Measurements from ENCODE around the gene PRTG.

Gene PRTG

GRCh38 chr15:55721554-55722185, 21.3 kb downstream of the PRTG start:
- Histone ChIP-seq H3K36me3 (ENCODE audit: control insufficient read depth in 2 of 2, insufficient read depth in 2 of 2, low read length in 2 of 2) (no peaks in the 10 kb centered on the region), H3K4me1 (ENCODE audit: control insufficient read depth, insufficient read depth, low read length) (no peaks in the 10 kb centered on the region), H3K4me3 (ENCODE audit: low read length in 2 of 2) (no peak overlapping the region), H3K27ac (ENCODE audit: low read length) (no peak overlapping the region), H3K9ac (ENCODE audit: low read length in 2 of 2) (no peak overlapping the region), H3K27me3 (ENCODE audit: control insufficient read depth in 1 of 2, insufficient read depth in 2 of 2, low read length in 2 of 2) (no peaks in the 10 kb centered on the region), H3K9me3 (ENCODE audit: control insufficient read depth in 2 of 2, low read length in 2 of 2) (peaks cover 0 to 2% of the 10 kb centered on the region in 2 donors)

- Histone ChIP-seq H3K9me3 (ENCODE audit: control insufficient read depth in 2 of 2, low read length in 2 of 2) (no peaks in the 10 kb centered on the region), H3K4me3 (ENCODE audit: low read length in 2 of 2) (no peak overlapping the region), H3K9ac (ENCODE audit: low read length in 2 of 2) (no peak overlapping the region), H3K36me3 (ENCODE audit: control insufficient read depth in 2 of 2, insufficient read depth in 2 of 2, low read length in 2 of 2) (no peaks in the 10 kb centered on the region), H3K4me1 (ENCODE audit: control insufficient read depth, insufficient read depth, low read length) (no peaks in the 10 kb centered on the region), H3K27me3 (ENCODE audit: control insufficient read depth in 1 of 2, insufficient read depth in 2 of 2, low read length in 2 of 2) (no peaks in the 10 kb centered on the region), H3K27ac (ENCODE audit: low read length) (no peak overlapping the region)
Observed at GRCh38 chr15:55715355-55716076, 27.4 kb downstream of the PRTG start.

DNA sequence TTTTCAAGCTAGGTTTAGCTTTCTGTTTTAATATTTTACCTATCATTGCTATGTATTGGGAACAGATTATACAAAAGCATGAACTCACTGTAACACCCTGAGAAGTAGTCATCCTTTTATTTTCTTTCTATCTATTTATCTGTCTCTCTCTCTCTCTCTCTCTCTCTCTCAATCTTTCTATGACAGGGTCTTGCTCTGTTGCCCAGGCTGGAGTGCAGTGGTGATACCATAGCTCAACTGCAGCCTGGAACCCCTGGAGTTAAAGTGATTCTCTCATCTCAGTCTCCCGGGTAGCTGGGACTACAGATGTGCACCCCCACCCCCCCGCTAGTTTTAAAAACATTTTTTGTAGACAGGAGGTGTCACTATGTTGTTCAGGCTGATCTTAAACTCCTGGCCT, 28.9 kb downstream of the PRTG start:
- no peak overlapping the region for H3K4me3 ChIP-seq (ENCODE audit: low read length in 2 of 2)
- no peaks in the 10 kb centered on the region for H3K36me3 ChIP-seq (ENCODE audit: control insufficient read depth in 2 of 2, insufficient read depth in 2 of 2, low read length in 2 of 2)
- no peaks in the 10 kb centered on the region for H3K9me3 ChIP-seq (ENCODE audit: control insufficient read depth in 2 of 2, low read length in 2 of 2)
- H3K4me1 ChIP-seq (ENCODE audit: control insufficient read depth, insufficient read depth, low read length) = no peaks in the 10 kb centered on the region
- H3K27me3 ChIP-seq (ENCODE audit: control insufficient read depth in 1 of 2, insufficient read depth in 2 of 2, low read length in 2 of 2) = no peaks in the 10 kb centered on the region
- H3K9ac ChIP-seq (ENCODE audit: low read length in 2 of 2) = no peak overlapping the region
- H3K27ac ChIP-seq (ENCODE audit: low read length) = no peak overlapping the region

GRCh38 chr15:55712363-55712762, 30.6 kb downstream of the PRTG start:
- H3K9ac ChIP-seq (ENCODE audit: low read length in 2 of 2) = no peak overlapping the region
- no peak overlapping the region for H3K4me3 ChIP-seq (ENCODE audit: low read length in 2 of 2)
- H3K27me3 ChIP-seq (ENCODE audit: control insufficient read depth in 1 of 2, insufficient read depth in 2 of 2, low read length in 2 of 2) = no peaks in the 10 kb centered on the region
- no peaks in the 10 kb centered on the region for H3K4me1 ChIP-seq (ENCODE audit: control insufficient read depth, insufficient read depth, low read length)
- H3K36me3 ChIP-seq (ENCODE audit: control insufficient read depth in 2 of 2, insufficient read depth in 2 of 2, low read length in 2 of 2) = no peaks in the 10 kb centered on the region
- no peak overlapping the region for H3K27ac ChIP-seq (ENCODE audit: low read length)
- no peaks in the 10 kb centered on the region for H3K9me3 ChIP-seq (ENCODE audit: control insufficient read depth in 2 of 2, low read length in 2 of 2)

DNA sequence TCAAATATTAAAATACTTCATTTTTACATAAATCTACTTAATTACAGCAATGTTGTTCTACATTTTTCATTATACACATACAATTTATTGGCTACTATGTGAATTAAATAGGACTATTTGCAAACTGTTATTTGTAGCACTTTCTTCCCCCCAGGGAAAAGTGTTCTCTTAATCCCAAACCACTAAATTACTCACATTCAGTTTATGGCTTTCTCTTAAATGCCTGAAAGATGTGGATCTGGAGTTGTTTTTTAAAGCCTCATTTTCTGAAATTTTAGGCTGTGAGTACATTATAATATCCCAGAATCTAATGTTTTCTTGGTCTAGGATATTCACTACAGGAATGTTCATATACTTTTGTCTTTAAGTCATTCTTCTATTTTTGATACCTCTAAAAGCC, 32.7 kb downstream of the PRTG start:
- H3K36me3 ChIP-seq (ENCODE audit: control insufficient read depth in 2 of 2, insufficient read depth in 2 of 2, low read length in 2 of 2) = no peaks in the 10 kb centered on the region
- no peak overlapping the region for H3K27ac ChIP-seq (ENCODE audit: low read length)
- H3K27me3 ChIP-seq (ENCODE audit: control insufficient read depth in 1 of 2, insufficient read depth in 2 of 2, low read length in 2 of 2) = no peaks in the 10 kb centered on the region
- H3K9ac ChIP-seq (ENCODE audit: low read length in 2 of 2) = no peak overlapping the region
- no peaks in the 10 kb centered on the region for H3K4me1 ChIP-seq (ENCODE audit: control insufficient read depth, insufficient read depth, low read length)
- H3K9me3 ChIP-seq (ENCODE audit: control insufficient read depth in 2 of 2, low read length in 2 of 2) = no peaks in the 10 kb centered on the region
- no peak overlapping the region for H3K4me3 ChIP-seq (ENCODE audit: low read length in 2 of 2)

GRCh38 chr15:55709458-55709857, 33.5 kb downstream of the PRTG start:
- Histone ChIP-seq H3K27ac (ENCODE audit: low read length) (no peak overlapping the region), H3K4me1 (ENCODE audit: control insufficient read depth, insufficient read depth, low read length) (no peaks in the 10 kb centered on the region), H3K9ac (ENCODE audit: low read length in 2 of 2) (no peak overlapping the region), H3K4me3 (ENCODE audit: low read length in 2 of 2) (no peak overlapping the region), H3K27me3 (ENCODE audit: control insufficient read depth in 1 of 2, insufficient read depth in 2 of 2, low read length in 2 of 2) (no peaks in the 10 kb centered on the region), H3K9me3 (ENCODE audit: control insufficient read depth in 2 of 2, low read length in 2 of 2) (no peaks in the 10 kb centered on the region), H3K36me3 (ENCODE audit: control insufficient read depth in 2 of 2, insufficient read depth in 2 of 2, low read length in 2 of 2) (no peaks in the 10 kb centered on the region)

DNA sequence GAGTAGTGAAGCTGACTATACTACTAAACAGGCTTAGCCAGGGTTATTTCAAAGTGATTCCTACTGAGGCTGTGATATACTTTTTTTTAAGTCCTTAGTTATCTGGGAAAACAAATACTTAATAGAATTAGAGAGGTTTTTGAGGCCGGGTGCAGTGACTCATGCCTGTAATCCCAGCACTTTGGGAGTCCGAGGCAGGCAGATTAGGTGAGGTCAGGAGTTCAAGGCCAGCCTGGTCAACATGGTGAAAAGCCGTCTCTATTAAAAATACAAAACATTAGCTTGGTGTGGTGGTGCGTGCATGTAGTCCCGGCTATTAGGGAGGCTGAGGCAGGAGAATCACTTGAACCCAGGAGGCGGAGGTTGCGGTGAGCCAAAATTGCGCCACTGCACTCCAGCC, 34.2 kb downstream of the PRTG start:
- Histone ChIP-seq H3K9ac (ENCODE audit: low read length in 2 of 2) (no peak overlapping the region), H3K4me3 (ENCODE audit: low read length in 2 of 2) (no peak overlapping the region), H3K27ac (ENCODE audit: low read length) (no peak overlapping the region), H3K4me1 (ENCODE audit: control insufficient read depth, insufficient read depth, low read length) (no peaks in the 10 kb centered on the region), H3K27me3 (ENCODE audit: control insufficient read depth in 1 of 2, insufficient read depth in 2 of 2, low read length in 2 of 2) (no peaks in the 10 kb centered on the region), H3K9me3 (ENCODE audit: control insufficient read depth in 2 of 2, low read length in 2 of 2) (no peaks in the 10 kb centered on the region), H3K36me3 (ENCODE audit: control insufficient read depth in 2 of 2, insufficient read depth in 2 of 2, low read length in 2 of 2) (no peaks in the 10 kb centered on the region)

GRCh38 chr15:55707951-55708350, 35.0 kb downstream of the PRTG start:
- H3K9me3 ChIP-seq (ENCODE audit: control insufficient read depth in 2 of 2, low read length in 2 of 2) = no peaks in the 10 kb centered on the region
- no peak overlapping the region for H3K9ac ChIP-seq (ENCODE audit: low read length in 2 of 2)
- H3K4me1 ChIP-seq (ENCODE audit: control insufficient read depth, insufficient read depth, low read length) = no peaks in the 10 kb centered on the region
- no peaks in the 10 kb centered on the region for H3K36me3 ChIP-seq (ENCODE audit: control insufficient read depth in 2 of 2, insufficient read depth in 2 of 2, low read length in 2 of 2)
- no peaks in the 10 kb centered on the region for H3K27me3 ChIP-seq (ENCODE audit: control insufficient read depth in 1 of 2, insufficient read depth in 2 of 2, low read length in 2 of 2)
- no peak overlapping the region for H3K4me3 ChIP-seq (ENCODE audit: low read length in 2 of 2)
- no peak overlapping the region for H3K27ac ChIP-seq (ENCODE audit: low read length)

- H3K36me3 ChIP-seq (ENCODE audit: control insufficient read depth in 2 of 2, insufficient read depth in 2 of 2, low read length in 2 of 2) = no peaks in the 10 kb centered on the region
- no peak overlapping the region for H3K27ac ChIP-seq (ENCODE audit: low read length)
- no peaks in the 10 kb centered on the region for H3K27me3 ChIP-seq (ENCODE audit: control insufficient read depth in 1 of 2, insufficient read depth in 2 of 2, low read length in 2 of 2)
- no peak overlapping the region for H3K9ac ChIP-seq (ENCODE audit: low read length in 2 of 2)
- no peaks in the 10 kb centered on the region for H3K9me3 ChIP-seq (ENCODE audit: control insufficient read depth in 2 of 2, low read length in 2 of 2)
- H3K4me3 ChIP-seq (ENCODE audit: low read length in 2 of 2) = no peak overlapping the region
- no peaks in the 10 kb centered on the region for H3K4me1 ChIP-seq (ENCODE audit: control insufficient read depth, insufficient read depth, low read length)
Observed at GRCh38 chr15:55707518-55707917, 35.4 kb downstream of the PRTG start.

GRCh38 chr15:55703873-55704301, 39.1 kb downstream of the PRTG start:
- Histone ChIP-seq H3K4me3 (ENCODE audit: low read length in 2 of 2) (no peak overlapping the region), H3K9ac (ENCODE audit: low read length in 2 of 2) (no peak overlapping the region), H3K4me1 (ENCODE audit: control insufficient read depth, insufficient read depth, low read length) (no peaks in the 10 kb centered on the region), H3K27ac (ENCODE audit: low read length) (no peak overlapping the region), H3K9me3 (ENCODE audit: control insufficient read depth in 2 of 2, low read length in 2 of 2) (no peaks in the 10 kb centered on the region), H3K27me3 (ENCODE audit: control insufficient read depth in 1 of 2, insufficient read depth in 2 of 2, low read length in 2 of 2) (no peaks in the 10 kb centered on the region), H3K36me3 (ENCODE audit: control insufficient read depth in 2 of 2, insufficient read depth in 2 of 2, low read length in 2 of 2) (no peaks in the 10 kb centered on the region)

DNA sequence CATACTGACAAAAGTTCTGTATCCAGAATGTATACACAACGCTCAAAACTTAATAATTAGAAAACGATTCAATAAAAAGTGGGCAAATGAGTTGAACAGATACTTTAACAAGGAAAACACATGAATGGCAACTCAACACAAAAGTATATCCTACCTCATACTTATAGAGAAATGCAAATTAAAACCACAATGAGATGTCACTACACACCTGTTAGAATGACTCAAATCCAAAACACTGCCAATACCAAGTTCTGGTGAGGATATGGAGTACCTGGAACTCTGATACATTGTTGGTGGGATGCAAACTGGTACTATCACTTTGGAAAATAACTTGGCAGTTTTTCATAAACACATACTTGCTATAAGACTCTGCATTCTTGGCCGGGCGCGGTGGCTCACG, 42.1 kb downstream of the PRTG start:
- Histone ChIP-seq H3K36me3 (ENCODE audit: control insufficient read depth in 2 of 2, insufficient read depth in 2 of 2, low read length in 2 of 2) (no peaks in the 10 kb centered on the region), H3K9ac (ENCODE audit: low read length in 2 of 2) (no peak overlapping the region), H3K4me1 (ENCODE audit: control insufficient read depth, insufficient read depth, low read length) (no peaks in the 10 kb centered on the region), H3K27me3 (ENCODE audit: control insufficient read depth in 1 of 2, insufficient read depth in 2 of 2, low read length in 2 of 2) (no peaks in the 10 kb centered on the region), H3K9me3 (ENCODE audit: control insufficient read depth in 2 of 2, low read length in 2 of 2) (no peaks in the 10 kb centered on the region), H3K27ac (ENCODE audit: low read length) (no peak overlapping the region), H3K4me3 (ENCODE audit: low read length in 2 of 2) (no peak overlapping the region)
